Measurements from ENCODE around the gene CCDC61. TPM values are rescaled to one million over a fixed set of nuclear protein-coding genes. Genes with fewer than 3 reads are reported as not detected.

Gene CCDC61
- total and polyA plus RNA-seq, 2 donors = 3.2 to 19.6 TPM

DNA sequence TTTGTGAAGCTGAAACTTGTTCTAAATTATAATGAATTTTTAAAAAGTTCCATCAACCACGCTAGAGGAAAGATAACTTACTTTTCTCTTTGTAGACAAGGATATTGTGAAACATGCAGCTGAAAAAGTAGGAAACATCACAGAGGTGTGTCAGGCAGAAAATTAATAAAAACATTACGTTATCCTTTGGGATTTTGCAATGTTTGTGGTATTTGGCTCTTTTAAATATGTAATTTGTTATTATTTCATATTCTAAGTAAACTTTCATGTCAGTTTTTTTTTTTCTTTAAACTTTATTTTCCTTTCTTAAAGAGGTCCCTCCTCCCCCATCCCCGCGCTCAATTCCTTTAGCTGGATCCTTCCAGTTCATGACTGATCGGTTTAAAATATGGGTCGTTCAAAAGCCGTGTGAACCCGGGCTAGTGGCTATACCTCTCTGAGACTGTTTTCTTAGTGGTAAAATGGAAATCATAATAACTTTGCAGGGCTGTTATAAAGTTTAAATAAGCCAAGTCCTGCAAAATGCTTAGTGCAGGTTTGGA, 740 bp upstream of the CCDC61 start:
- DNase-seq (ENCODE audit: extremely low spot score) = no peak
- Histone ChIP-seq H3K4me1 (ENCODE audit: insufficient read depth) (peaks cover 3% of the 10 kb centered on the region), H3K4me3 (ENCODE audit: low read depth, low read length) (peak overlapping the region; percentile 24), H3K36me3 (ENCODE audit: insufficient read depth) (no peaks in the 10 kb centered on the region), H3K27ac (ENCODE audit: low read depth) (no peak overlapping the region)
- WGBS = 8% methylated on average over 8 of the region's 8 CpGs

DNA sequence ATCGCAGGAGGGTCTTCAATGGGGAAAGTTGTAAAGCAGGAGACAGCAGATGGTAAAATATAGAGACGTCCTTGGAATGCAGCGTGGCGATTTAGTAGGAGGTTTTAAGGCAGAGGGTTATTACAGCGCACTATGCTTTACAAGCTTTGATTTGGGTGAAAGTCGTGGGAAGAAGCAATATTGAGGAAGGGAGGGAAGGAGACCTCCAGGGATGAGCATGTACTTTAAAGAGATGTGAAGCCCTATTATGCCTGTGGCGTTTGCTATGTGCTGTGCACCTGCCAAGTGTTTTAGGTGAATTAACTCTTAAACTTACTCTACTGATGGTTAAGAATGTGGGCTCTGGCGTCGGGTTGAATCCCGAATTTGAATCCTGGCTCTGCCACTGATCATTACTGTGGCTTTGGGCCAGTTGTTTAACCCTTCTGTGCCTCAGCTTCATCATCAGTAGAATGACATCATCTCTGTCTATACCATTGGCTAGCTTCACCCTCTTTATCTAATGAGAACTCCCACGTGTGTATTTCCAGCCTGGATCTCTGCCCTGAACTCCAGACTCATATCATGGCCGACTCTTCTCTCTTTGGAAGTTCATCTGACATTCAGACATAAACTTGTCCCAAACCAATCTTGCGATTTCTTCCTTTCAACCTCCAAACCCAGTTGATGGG, 583 bp downstream of the CCDC61 start:
- 11% methylated on average over 13 of the region's 13 CpGs for WGBS
- Histone ChIP-seq H3K27ac (ENCODE audit: low read depth) (no peak overlapping the region), H3K4me1 (ENCODE audit: insufficient read depth) (peaks cover 3% of the 10 kb centered on the region)

GRCh38 chr19:45996933-45997332, 1.7 kb downstream of the CCDC61 start:
- Histone ChIP-seq H3K4me1 (ENCODE audit: insufficient read depth) (peaks cover 3% of the 10 kb centered on the region), H3K36me3 (ENCODE audit: insufficient read depth) (no peaks in the 10 kb centered on the region), H3K27ac (ENCODE audit: low read depth) (no peak overlapping the region), H3K4me3 (ENCODE audit: low read depth, low read length) (no peak overlapping the region)
- WGBS = 90% methylated on average over 8 of the region's 8 CpGs
- no peak for DNase-seq (ENCODE audit: extremely low spot score)

More for the DNA sequence above, 583 bp downstream of the CCDC61 start:
- Histone ChIP-seq H3K4me3 (ENCODE audit: low read depth, low read length) (peak overlapping the region; percentile 67), H3K36me3 (ENCODE audit: insufficient read depth) (no peaks in the 10 kb centered on the region)
- DNase-seq (ENCODE audit: extremely low spot score) = no peak

GRCh38 chr19:45998834-45999233, 3.6 kb downstream of the CCDC61 start:
- Histone ChIP-seq H3K36me3 (ENCODE audit: insufficient read depth) (no peaks in the 10 kb centered on the region), H3K4me3 (ENCODE audit: low read depth, low read length) (no peak overlapping the region), H3K27ac (ENCODE audit: low read depth) (no peak overlapping the region), H3K4me1 (ENCODE audit: insufficient read depth) (peaks cover 3% of the 10 kb centered on the region)
- 94% methylated on average over 4 of the region's 4 CpGs for WGBS
- no peak for DNase-seq (ENCODE audit: extremely low spot score)

DNA sequence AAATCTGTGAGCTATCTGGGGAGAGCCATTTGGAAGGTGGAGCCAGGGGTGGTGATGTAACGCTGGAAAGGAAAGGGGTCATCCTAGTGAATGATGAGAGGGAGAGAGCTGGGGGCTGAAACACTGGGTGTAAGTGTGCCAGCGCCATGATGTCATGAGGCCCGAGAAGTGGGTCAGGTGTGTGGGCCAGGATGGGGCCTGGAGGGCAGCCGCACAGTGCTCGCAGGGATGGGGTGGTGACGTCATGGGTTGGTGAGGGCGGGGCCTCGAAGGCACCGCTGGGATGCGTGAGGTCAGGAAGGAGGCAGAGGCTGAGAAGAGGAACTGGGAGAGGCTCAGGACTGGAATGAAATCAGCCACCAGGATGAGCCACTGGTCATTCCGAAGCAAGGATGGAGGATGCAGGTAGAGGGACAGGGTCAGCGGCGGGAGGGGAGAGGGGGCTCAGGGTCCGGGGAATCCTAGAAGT, 4.4 kb downstream of the CCDC61 start:
- no peak for DNase-seq (ENCODE audit: extremely low spot score)
- no peak overlapping the region for H3K4me3 ChIP-seq (ENCODE audit: low read depth, low read length)
- peaks cover 3% of the 10 kb centered on the region for H3K4me1 ChIP-seq (ENCODE audit: insufficient read depth)
- 14% methylated on average over 14 of the region's 14 CpGs for WGBS
- no peak overlapping the region for H3K27ac ChIP-seq (ENCODE audit: low read depth)
- no peaks in the 10 kb centered on the region for H3K36me3 ChIP-seq (ENCODE audit: insufficient read depth)

DNA sequence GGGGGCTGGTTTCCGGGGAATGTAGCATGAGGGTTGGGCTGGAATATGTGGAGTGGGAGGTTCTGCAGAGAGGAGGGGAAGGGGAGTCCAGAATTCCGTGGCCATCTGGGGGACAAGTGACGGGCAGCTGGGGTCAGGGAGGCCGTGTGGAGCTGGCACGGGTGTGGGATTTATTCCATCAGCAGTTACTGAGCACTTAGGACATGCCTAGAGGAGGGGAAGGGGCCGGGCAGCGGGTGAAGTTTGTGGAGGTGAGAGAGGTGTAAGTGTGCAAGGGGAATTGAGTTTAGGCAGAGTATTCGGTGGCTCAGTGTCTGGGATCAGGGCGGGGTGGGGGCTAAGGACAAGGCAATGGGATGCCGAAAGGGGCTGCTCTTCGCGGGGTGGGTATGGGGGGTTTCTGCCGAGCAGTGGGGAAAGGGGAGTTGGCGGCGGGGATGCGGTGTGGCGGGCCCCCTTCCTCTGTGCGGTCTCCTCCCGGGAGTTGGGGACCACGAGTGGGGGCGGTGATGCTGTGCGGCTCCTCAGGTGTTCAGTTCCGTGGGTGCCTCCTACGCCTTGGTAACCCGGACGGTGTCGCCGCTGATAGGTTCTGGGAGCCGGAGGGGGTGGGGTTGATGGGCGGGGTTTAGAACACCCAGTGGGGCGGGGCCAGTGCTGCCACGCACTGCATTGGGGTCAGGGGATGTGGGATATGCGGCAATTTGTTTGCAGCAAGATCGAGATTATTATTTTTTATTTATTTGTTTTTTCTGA, 5.4 kb downstream of the CCDC61 start:
- Histone ChIP-seq H3K4me3 (ENCODE audit: low read depth, low read length) (peak overlapping the region; percentile 9), H3K4me1 (ENCODE audit: insufficient read depth) (peaks cover 3% of the 10 kb centered on the region), H3K36me3 (ENCODE audit: insufficient read depth) (no peaks in the 10 kb centered on the region), H3K27ac (ENCODE audit: low read depth) (no peak overlapping the region)
- DNase-seq (ENCODE audit: extremely low spot score) = no peak
- WGBS = 14% methylated on average over 34 of the region's 34 CpGs

DNA sequence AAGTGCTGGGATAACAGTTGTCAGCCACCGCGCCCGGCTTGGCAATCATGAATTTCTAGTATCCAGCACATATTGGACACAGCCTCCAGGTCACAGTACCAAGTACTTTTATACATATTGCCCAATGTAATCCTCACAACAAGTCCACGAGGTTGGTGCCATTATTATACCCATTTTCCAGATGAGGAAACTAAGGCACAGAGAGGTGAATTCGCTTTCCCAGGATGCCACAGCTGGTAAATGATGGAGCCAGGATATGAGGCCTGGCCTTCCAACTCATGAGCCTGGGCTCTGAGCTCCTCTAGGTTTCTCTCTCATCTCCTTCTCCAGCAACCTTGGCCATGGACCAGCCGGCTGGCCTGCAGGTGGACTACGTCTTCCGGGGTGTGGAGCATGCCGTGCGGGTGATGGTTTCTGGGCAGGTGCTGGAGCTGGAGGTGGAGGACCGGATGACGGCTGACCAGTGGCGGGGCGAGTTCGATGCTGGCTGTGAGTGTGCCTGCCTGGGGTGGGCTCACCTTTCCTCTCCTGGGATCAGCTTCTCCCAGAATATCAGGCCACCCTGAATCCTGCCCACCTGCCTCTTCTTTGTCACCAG, 7.5 kb downstream of the CCDC61 start:
- Histone ChIP-seq H3K36me3 (ENCODE audit: insufficient read depth) (no peaks in the 10 kb centered on the region), H3K27ac (ENCODE audit: low read depth) (no peak overlapping the region), H3K4me1 (ENCODE audit: insufficient read depth) (no peaks in the 10 kb centered on the region), H3K4me3 (ENCODE audit: low read depth, low read length) (no peak overlapping the region)
- DNase-seq (ENCODE audit: extremely low spot score) = no peak
- WGBS = 95% methylated on average over 15 of the region's 15 CpGs

DNA sequence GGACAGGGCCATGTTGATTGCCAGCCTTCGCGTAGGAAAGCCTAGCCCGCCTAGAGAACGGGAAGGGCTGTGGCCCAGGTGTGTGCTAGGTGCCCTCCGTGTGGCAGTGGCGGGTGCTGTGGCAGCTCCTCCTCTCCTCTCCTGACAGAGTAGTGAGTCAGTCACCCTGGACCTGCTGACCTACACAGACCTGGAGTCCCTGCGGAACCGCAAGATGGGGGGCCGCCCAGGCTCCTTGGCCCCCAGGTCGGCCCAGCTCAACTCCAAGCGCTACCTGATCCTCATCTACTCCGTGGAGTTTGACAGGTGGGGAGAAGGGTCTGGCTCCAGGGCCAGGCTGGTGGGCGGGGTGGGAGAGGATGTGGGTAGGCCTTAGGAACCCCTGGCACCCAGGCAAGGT, 11.1 kb downstream of the CCDC61 start:
- 97% methylated on average over 13 of the region's 13 CpGs for WGBS
- H3K36me3 ChIP-seq (ENCODE audit: insufficient read depth) = no peaks in the 10 kb centered on the region
- no peak overlapping the region for H3K4me3 ChIP-seq (ENCODE audit: low read depth, low read length)
- DNase-seq (ENCODE audit: extremely low spot score) = no peak
- H3K27ac ChIP-seq (ENCODE audit: low read depth) = no peak overlapping the region
- no peaks in the 10 kb centered on the region for H3K4me1 ChIP-seq (ENCODE audit: insufficient read depth)

DNA sequence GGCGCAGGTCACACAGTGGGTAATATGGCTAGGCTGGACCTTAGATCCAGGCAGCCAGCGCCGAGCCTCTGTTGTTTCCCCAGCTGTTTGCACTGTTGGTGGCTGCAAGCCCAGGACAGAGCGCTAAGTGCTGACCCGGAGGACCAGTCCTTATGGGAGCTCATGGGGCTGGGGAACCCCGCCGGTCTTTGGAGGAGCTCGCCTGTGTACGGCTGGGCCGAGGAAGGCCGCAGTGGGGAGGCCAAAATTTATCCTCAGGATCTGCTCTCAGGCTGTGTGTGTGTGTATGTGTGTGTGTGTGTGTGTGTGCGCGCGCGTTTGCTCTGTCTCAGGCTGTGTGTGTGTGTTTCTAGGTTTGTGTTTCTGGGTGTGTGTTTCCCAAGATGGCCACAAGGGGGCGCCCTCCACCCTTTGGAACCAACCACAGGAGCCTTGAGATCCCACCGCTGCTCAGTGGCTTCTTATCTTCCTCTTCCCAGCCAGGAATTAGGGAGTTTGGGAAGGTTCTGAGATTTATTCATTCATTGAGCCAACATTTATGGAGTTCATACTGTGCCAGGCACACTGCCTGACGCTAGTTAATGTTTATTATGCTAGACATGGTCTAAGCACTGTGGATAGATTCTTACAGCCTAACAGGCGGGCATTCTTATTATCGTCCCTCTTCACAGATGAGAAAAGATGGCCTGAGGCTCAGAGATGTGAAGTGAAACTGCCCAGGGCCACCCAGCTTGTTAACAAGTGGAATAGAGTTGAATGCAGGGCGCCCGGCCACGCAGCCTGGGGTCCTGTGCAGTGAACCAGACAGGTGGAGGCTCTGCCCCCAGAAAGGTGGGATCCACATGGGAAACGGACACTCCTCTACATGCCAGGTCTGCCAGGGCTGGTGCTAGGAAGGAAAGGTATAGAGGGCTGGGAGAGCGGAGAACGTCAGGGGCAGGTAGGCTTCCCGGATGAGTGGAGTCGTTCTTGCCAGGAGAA, 14.6 kb downstream of the CCDC61 start:
- DNase-seq (ENCODE audit: extremely low spot score) = no peak
- H3K27ac ChIP-seq (ENCODE audit: low read depth) = no peak overlapping the region
- WGBS = 65% methylated on average over 28 of the region's 28 CpGs
- no peak overlapping the region for H3K4me3 ChIP-seq (ENCODE audit: low read depth, low read length)
- H3K36me3 ChIP-seq (ENCODE audit: insufficient read depth) = no peaks in the 10 kb centered on the region
- no peaks in the 10 kb centered on the region for H3K4me1 ChIP-seq (ENCODE audit: insufficient read depth)

DNA sequence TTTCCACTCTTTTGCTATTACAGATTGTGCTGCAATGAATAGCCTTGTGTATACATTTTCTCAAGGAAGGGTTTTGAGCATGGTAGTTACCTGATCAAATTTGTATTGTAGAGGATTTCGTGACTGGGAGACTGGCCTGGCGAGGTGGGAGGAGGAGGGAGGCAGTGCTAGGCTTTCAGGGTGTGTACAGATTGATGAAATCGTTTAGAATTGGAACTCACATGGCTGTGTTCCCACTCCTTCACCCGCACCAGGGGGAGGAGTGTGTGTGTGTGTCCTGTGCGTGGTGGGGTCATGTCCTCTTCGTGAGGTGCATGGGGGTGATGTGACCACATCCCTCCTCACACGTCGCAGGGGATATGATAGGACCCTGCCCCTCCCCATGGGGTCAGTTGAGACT, 19.3 kb downstream of the CCDC61 start:
- no peak overlapping the region for H3K27ac ChIP-seq (ENCODE audit: low read depth)
- DNase-seq (ENCODE audit: extremely low spot score) = no peak
- no peaks in the 10 kb centered on the region for H3K36me3 ChIP-seq (ENCODE audit: insufficient read depth)
- 50% methylated on average over 8 of the region's 8 CpGs for WGBS
- peaks cover 3% of the 10 kb centered on the region for H3K4me1 ChIP-seq (ENCODE audit: insufficient read depth)
- H3K4me3 ChIP-seq (ENCODE audit: low read depth, low read length) = no peak overlapping the region

- WGBS = 7% methylated on average over 73 of the region's 74 CpGs
- DNase-seq (ENCODE audit: extremely low spot score) = no peak
- Histone ChIP-seq H3K36me3 (ENCODE audit: insufficient read depth) (no peaks in the 10 kb centered on the region), H3K4me1 (ENCODE audit: insufficient read depth) (peaks cover 3% of the 10 kb centered on the region), H3K27ac (ENCODE audit: low read depth) (no peak overlapping the region), H3K4me3 (ENCODE audit: low read depth, low read length) (peak overlapping the region; percentile 16)
Measured at GRCh38 chr19:46014941-46015686, 19.8 kb downstream of the CCDC61 start.

DNA sequence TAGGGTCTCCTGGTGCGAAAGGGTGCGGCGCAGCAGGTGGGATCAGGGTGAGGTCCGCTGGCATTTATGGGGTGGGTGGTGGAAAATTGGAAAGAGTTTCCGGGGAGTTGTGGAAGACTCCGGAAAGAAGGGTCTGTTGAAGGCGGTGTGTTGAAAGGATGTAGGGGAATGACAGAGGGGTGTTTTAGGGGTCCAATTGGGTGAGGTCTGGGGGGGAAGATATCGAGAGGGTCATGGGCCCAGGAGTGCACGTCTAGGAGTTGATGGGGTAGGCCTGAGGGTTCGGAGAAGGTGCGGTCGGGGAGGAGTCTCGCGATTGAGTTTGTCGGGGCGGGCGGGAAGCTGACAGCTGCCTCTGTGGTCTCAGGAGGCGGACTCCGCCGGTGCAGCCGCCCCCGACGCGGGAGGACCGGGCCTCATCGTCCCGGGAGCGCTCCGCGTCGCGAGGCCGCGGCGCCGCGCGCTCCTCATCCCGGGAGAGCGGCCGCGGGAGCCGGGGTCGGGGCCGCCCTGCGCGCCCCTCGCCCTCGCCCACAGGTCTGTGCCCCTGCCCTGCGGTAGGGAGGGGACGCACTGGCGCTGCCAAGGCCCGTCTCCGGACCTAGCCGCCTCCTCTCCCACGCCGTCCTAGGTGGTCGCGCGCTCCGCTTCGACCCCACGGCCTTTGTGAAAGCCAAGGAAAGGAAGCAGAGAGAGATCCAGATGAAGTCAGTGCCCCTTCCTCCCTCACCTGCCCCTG, 20.6 kb downstream of the CCDC61 start:
- Histone ChIP-seq H3K4me3 (ENCODE audit: low read depth, low read length) (peak overlapping the region; percentile 53), H3K27ac (ENCODE audit: low read depth) (no peak overlapping the region), H3K36me3 (ENCODE audit: insufficient read depth) (no peaks in the 10 kb centered on the region), H3K4me1 (ENCODE audit: insufficient read depth) (peaks cover 3% of the 10 kb centered on the region)
- WGBS = 4% methylated on average over 63 of the region's 63 CpGs
- DNase-seq (ENCODE audit: extremely low spot score) = no peak

Measured in urinary bladder (tissue), 4 donors.